Body of pancreas (tissue), 4 donors: ENCODE measurements around the gene LPAR1. TPM values are rescaled to one million over a fixed set of nuclear protein-coding genes. Genes with fewer than 3 reads are reported as not detected.

ENCODE experiments used
- ATAC-seq: fragments of 150-250 bp; one replicate; pipeline ENCODE4 v1.9.1; 2016
- DNase-seq, 4 donors: peaks; one replicate each; pipeline ENCODE4 v3.0.0-alpha.2; 2019
- H3K27ac ChIP-seq, 4 donors: fragments of 200-600 bp; sonication (generic); 1 replicate in 3 of 4; 2 replicates in 1 of 4; pipeline versions ENCODE4 v1.5.1 to v1.6.1; 2016 to 2019; ENCODE audit warnings: mild to moderate bottlenecking in 1 of 4, mixed read lengths in 1 of 4, moderate library complexity in 1 of 4
- H3K27me3 ChIP-seq, 2 donors: fragments of 200-600 bp; sonication (generic); one replicate each; pipeline ENCODE4 v1.6.0; 2016; ENCODE audit warnings: mild to moderate bottlenecking in 1 of 2
- H3K36me3 ChIP-seq, 2 donors: fragments of 200-600 bp; sonication (generic); replicated peaks in 1 of 2; 2 replicates each; pipeline ENCODE4 v1.5.1; 2016; ENCODE audit warnings: low read depth in 2 of 2; ENCODE audit not compliant: insufficient read depth in 1 of 2
- H3K4me1 ChIP-seq: fragments of 200-600 bp; sonication (generic); one replicate; pipeline ENCODE4 v1.6.0; 2016
- H3K4me3 ChIP-seq, 2 donors: fragments of 200-600 bp; sonication (generic); 1 replicate in 1 of 2; 2 replicates in 1 of 2; pipeline ENCODE4 v1.5.1; 2016 to 2019
- H3K9me3 ChIP-seq, 3 donors: fragments of 200-600 bp; sonication (generic); 1 replicate in 2 of 3; 2 replicates in 1 of 3; pipeline ENCODE4 v1.5.1; 2016
- POLR2A ChIP-seq, 3 donors: fragments of 450-650 bp; IDR thresholded peaks; one replicate each; pipeline ENCODE4 v1.6.1; 2016; ENCODE audit warnings: antibody characterized with exemption in 3 of 3, mild to moderate bottlenecking in 2 of 3
- WGBS, 2 donors: methylation state at CpG; one replicate each; pipeline ENCODE4 v1.1.5; 2017; 5-methylcytosine and 5-hydroxymethylcytosine counted together
- intact Hi-C: fragments of 100-400 bp; cut with DNase I; formaldehyde crosslinking; loops from one replicate; pipeline ENCODE4 v1.15.1; 2023
- total RNA-seq, 2 donors: library from RNA; depleted of rRNA; stranded (reverse); fragments of >200 nt; gene quantifications; one replicate each; pipeline ENCODE4 v1.1.0, GENCODE V29; 2016
- TF ChIP-seq, protein P1 (sequence below), 7 experiments: fragments of 450-650 bp in 4 of 7; fragments of 200-600 bp in 3 of 7; sonication (generic) in 3 of 7; IDR thresholded peaks; one replicate each; pipeline ENCODE4 v1.5.1; 2016 to 2019; ENCODE audit warnings: antibody characterized with exemption in 7 of 7

Gene LPAR1
- total RNA-seq, 2 donors from 2014 or later: 10.9 to 13.0 TPM

DNA sequence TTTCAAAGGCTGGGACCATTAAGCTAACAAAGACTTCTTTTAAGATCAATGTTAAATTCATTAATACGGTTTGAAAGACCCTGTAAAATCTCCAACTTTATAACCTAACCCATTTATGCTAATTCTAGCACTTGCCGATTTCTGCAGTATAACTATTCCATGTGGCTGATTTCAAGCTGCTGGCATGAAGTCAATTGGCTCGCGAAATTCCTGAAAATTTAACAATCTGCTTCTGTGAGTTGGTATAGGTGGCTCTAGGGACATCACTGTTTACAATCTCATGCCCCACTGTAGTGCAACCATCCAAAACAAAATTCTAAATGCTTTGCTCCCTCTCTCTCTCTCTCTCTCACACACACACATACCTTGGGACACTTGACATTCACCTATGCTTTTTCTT lies 70.2 kb downstream of the LPAR1 start:
- DNase-seq (no peak), ATAC-seq (no peak)
- Histone ChIP-seq H3K27me3 (no peaks in the 10 kb centered on the region), H3K4me3 (no peak overlapping the region), H3K36me3 (no peaks in the 10 kb centered on the region), H3K9me3 (no peaks in the 10 kb centered on the region), H3K27ac (no peak overlapping the region), H3K4me1 (no peaks in the 10 kb centered on the region)
- TF ChIP-seq, protein P1, sequence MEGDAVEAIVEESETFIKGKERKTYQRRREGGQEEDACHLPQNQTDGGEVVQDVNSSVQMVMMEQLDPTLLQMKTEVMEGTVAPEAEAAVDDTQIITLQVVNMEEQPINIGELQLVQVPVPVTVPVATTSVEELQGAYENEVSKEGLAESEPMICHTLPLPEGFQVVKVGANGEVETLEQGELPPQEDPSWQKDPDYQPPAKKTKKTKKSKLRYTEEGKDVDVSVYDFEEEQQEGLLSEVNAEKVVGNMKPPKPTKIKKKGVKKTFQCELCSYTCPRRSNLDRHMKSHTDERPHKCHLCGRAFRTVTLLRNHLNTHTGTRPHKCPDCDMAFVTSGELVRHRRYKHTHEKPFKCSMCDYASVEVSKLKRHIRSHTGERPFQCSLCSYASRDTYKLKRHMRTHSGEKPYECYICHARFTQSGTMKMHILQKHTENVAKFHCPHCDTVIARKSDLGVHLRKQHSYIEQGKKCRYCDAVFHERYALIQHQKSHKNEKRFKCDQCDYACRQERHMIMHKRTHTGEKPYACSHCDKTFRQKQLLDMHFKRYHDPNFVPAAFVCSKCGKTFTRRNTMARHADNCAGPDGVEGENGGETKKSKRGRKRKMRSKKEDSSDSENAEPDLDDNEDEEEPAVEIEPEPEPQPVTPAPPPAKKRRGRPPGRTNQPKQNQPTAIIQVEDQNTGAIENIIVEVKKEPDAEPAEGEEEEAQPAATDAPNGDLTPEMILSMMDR (IDR thresholded peaks at IDR 0.05): no peak
- no peak for TF ChIP-seq POLR2A (IDR thresholded peaks at IDR 0.05)
- WGBS, 2 donors: 85 to 86% methylated on average over 4 of the region's 4 CpGs
- intact Hi-C loops: no loop called here

DNA sequence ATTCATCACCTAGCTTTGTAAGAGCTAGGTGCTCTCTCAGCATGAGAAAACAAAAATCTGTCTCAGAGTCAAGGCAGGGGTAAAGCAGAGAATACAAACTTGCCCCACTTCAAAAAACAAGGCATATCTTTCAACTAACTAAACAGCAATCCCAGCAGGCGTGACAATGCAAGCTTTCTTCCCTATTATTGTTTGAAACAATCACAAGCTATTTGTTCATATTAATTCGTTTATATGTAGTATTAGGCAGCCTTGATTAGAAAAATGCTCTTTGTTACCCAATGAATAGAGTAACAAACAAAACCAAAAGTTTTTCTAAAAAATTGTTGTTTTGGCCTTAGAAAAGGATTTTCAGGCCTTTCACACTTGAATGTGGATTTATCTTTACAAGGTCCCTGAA lies 71.1 kb downstream of the LPAR1 start:
- TF ChIP-seq, protein P1 (IDR thresholded peaks at IDR 0.05): no peak
- no peak for TF ChIP-seq POLR2A (IDR thresholded peaks at IDR 0.05)

DNA sequence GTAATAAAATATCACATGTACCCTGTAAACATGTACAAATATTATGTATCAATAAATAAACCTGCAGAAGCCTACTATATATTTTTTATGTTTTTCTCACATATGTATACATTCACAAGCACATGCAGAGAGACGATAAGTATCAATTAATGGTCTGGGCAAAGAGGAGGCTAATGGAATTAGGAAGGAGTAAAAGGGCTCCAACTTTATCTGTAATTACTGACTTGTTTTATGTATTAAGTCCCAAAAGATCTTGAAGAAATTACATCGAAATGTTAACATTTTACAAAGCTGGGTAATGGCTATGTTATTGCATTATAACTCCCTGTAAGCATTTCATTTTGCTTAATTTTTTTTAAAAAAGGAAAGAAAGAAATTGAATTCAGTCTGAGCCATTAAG lies 78.0 kb downstream of the LPAR1 start:
- Histone ChIP-seq H3K4me3 (no peak overlapping the region), H3K27me3 (no peaks in the 10 kb centered on the region), H3K36me3 (no peaks in the 10 kb centered on the region), H3K27ac (no peak overlapping the region), H3K4me1 (no peaks in the 10 kb centered on the region), H3K9me3 (peaks cover 0 to 4% (median 0%) of the 10 kb centered on the region in 3 donors)
- DNase-seq (no peak), ATAC-seq (no peak)
- TF ChIP-seq POLR2A (IDR thresholded peaks at IDR 0.05): no peak
- TF ChIP-seq, protein P1 (IDR thresholded peaks at IDR 0.05): no peak
- WGBS, 2 donors: 89 to 95% methylated on average over 2 of the region's 2 CpGs
- intact Hi-C loops: no loop called here

More for the DNA sequence above, 71.1 kb downstream of the LPAR1 start:
- no peaks in the 10 kb centered on the region for H3K27me3 ChIP-seq
- no peaks in the 10 kb centered on the region for H3K4me1 ChIP-seq
- H3K27ac ChIP-seq: no peak overlapping the region
- DNase-seq (no peak), ATAC-seq (no peak)
- 87 to 98% methylated on average over 2 of the region's 2 CpGs for WGBS, 2 donors
- H3K36me3 ChIP-seq: no peaks in the 10 kb centered on the region
- intact Hi-C loops: no loop called here
- H3K9me3 ChIP-seq: no peaks in the 10 kb centered on the region
- H3K4me3 ChIP-seq: no peak overlapping the region

DNA sequence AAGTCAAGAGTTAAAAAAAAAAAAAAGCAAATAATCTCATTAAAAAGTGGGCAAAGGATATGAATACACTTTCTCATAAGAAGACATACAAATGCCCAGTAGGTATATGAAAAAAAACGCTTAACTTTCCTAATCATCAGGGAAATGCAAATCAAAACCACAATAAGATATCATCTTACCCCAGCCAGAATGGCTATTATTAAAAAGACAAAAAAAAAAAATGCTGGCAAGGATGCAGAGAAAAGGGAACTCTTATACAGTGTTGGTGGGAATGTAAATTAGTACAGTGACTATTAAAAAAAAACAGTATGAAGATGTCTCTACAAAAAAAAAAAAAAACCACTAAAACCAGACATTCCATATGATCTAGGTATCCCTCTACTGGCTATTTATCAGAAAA lies 79.4 kb downstream of the LPAR1 start:
- Histone ChIP-seq H3K4me1 (no peaks in the 10 kb centered on the region), H3K27ac (no peak overlapping the region), H3K4me3 (no peak overlapping the region), H3K27me3 (no peaks in the 10 kb centered on the region), H3K9me3 (peaks cover 0 to 4% (median 0%) of the 10 kb centered on the region in 3 donors), H3K36me3 (no peaks in the 10 kb centered on the region)
- no peak for ATAC-seq
- intact Hi-C loops: loop anchor here (10.0 kb wide), 2 partner anchors 94 to 784 kb away; no protein-coding TSS in a partner anchor
- 73 to 86% methylated on average over 1 of the region's 1 CpG for WGBS, 2 donors
- DNase-seq: no peak
- TF ChIP-seq POLR2A (IDR thresholded peaks at IDR 0.05): no peak
- TF ChIP-seq, protein P1 (IDR thresholded peaks at IDR 0.05): no peak

DNA sequence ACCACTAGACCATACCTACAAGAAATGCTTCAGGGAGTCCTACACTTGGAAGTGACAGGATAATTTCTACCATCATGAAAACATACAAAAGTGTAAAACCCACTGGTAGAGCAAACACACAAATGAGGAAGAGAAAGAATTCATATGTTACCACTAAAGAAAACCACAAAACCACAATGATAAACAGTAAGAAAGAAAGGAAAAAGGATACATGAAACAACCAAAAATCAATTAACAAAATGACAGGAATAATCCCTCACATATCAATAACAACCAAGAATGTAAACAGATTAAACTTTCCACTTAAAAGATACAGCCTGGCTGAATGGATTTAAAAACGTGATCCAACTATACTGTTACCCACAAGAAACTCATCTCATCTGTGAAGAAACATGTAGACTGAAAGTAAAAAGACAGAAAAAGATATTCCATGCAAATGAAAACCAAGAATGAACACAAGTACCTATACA lies 83.4 kb downstream of the LPAR1 start:
- no peak for DNase-seq
- no peak for ATAC-seq
- H3K4me3 ChIP-seq: no peak overlapping the region
- no peaks in the 10 kb centered on the region for H3K27me3 ChIP-seq
- TF ChIP-seq, protein P1 (IDR thresholded peaks at IDR 0.05): no peak
- no peak for TF ChIP-seq POLR2A (IDR thresholded peaks at IDR 0.05)
- WGBS, 2 donors: 18 to 46% methylated on average over 1 of the region's 1 CpG
- intact Hi-C loops: loop anchor here (10.0 kb wide), 2 partner anchors 90 to 780 kb away; no protein-coding TSS in a partner anchor
- H3K36me3 ChIP-seq: no peaks in the 10 kb centered on the region
- H3K4me1 ChIP-seq: no peaks in the 10 kb centered on the region
- H3K27ac ChIP-seq: no peak overlapping the region
- peaks cover 0 to 4% (median 0%) of the 10 kb centered on the region in 3 donors for H3K9me3 ChIP-seq
